ENCODE data around the gene PRPF38B. TPM values are rescaled to one million over a fixed set of nuclear protein-coding genes. Genes with fewer than 3 reads are reported as not detected.

Gene PRPF38B
- total RNA-seq, 4 donors from 2014 or later, result 31.7 to 37.7 (median 35.1) TPM

GRCh38 chr1:108728327-108728923 lies 36.3 kb downstream of the PRPF38B start:
- TF ChIP-seq CTCF (IDR thresholded peaks at IDR 0.05; ENCODE audit: low read depth), result no peak

GRCh38 chr1:108729481-108729880 lies 37.4 kb downstream of the PRPF38B start:
- TF ChIP-seq CTCF (IDR thresholded peaks at IDR 0.05; ENCODE audit: low read depth), result no peak

DNA sequence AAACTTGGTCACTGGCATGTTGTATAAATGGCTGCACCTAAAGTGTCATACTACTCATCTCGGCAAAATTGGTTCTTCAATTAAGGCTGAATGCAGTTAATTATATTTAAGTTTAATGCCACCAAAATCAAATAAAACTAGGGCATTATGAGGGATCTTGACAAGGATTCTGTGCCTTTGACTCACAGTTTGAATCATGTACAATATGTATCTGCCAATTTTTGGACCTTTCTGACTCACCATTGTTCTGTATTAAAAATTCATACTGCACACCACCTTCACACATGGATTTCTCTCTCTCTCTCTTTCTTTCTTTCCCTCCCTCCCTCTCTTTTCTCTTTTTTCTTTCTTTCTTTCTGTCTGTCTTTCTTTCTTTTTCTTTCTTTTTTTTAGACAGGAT lies 40.3 kb downstream of the PRPF38B start:
- no peak for TF ChIP-seq CTCF (IDR thresholded peaks at IDR 0.05; ENCODE audit: low read depth)

GRCh38 chr1:108734171-108734865 lies 42.2 kb downstream of the PRPF38B start:
- no peak for TF ChIP-seq CTCF (IDR thresholded peaks at IDR 0.05; ENCODE audit: low read depth)

DNA sequence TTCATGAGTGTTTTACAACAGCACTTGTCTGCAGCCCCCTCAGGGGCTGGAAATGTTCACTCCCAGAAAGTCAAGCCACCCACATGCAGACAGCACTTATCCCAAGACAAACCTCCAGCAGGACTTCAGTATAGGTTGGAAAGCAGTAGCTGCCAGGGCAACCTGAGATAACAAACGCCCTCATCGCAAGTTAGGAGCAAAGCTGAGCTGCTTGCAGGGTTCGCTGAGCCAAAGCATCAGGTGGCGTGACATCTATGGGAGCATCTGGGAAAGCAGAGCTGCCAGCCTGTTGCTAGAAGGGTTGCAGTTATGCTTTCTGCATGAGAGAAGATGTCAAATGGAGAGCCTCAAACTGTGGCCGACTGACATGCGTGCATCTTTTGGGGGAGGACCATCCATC lies 50.1 kb downstream of the PRPF38B start:
- no peak for TF ChIP-seq CTCF (IDR thresholded peaks at IDR 0.05; ENCODE audit: low read depth)

GRCh38 chr1:108745980-108746381 lies 53.9 kb downstream of the PRPF38B start:
- no peak for TF ChIP-seq CTCF (IDR thresholded peaks at IDR 0.05; ENCODE audit: low read depth)

DNA sequence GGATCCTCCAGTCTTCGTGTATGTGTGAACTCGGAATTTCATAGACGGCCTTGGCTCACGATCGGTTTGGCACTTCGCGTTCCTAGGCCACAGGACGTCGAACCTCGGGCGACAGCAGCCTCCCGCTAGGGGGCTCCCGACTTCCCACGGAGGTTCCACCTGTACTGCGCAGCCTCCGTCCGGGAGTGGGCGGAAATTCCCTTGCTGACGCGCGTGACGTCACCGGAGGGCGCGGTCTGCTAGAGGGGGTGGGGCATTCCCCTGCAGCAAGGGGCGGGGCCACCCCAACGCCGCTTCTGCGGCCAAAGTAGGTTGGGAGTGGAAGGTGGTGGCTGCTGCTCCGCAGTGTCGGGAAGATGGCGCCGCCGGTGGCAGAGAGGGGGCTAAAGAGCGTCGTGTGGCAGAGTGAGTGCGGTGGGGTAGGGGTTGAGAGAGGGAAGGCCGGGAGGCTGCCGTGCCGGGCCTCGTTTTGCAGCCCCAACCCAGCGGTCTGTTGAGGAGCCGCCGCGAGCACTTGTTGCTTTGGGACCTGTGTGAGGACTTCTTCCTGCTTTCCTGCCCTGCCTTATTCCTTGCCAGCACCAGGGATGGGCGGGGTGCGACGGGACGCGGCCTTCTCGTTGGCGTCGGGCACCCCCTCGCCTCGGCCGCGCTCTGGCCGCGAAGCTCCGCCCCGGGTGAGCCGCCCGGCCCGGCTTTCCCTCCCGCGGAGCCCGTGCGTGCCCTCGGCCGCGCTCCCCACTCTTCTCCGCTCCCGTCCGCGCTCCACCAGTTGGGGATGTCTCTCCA lies 54.5 kb downstream of the PRPF38B start, which contains the start of gene STXBP3:
TSS of gene STXBP3 (plus strand) at position 293 of the 789 bp plus-strand sequence. CDS start at position 357, 64 bp downstream.
- TF ChIP-seq CTCF (IDR thresholded peaks at IDR 0.05; ENCODE audit: low read depth), result no peak
